Measurements from ENCODE around the gene ROCK2.

ROCK2 gene

DNA sequence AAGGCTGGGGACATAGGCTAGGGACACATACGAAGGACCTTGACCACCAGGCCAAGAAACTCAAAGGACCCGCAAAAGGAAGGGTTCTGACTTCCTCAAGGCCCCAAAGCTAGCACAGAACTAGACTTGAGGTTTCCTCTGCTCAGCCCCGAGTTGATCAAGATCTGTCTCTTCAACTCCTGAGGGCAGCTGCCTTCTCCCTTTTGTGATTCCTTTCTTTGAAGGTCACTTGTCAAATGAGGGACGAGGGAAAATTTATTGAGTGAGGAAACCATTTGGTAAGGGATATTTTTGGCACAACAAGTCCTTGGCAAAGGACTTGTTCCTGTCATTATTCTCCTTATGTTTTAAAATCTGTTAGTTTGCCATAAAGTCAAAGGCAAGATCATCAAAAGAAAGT lies 12.3 kb upstream of the ROCK2 start:
- H3K27ac Mint-ChIP-seq, result no peak overlapping the region
- H3K4me1 Mint-ChIP-seq, result no peaks in the 10 kb centered on the region
- H3K4me3 Mint-ChIP-seq, result no peak overlapping the region
- ATAC-seq (ENCODE audit: low read depth) (no peak), DNase-seq (ENCODE audit: low spot score in 2 of 2) (no peak)
- peaks cover 2% of the 10 kb centered on the region for H3K27me3 Mint-ChIP-seq
- no peaks in the 10 kb centered on the region for H3K9me3 Mint-ChIP-seq
- no peaks in the 10 kb centered on the region for H3K36me3 Mint-ChIP-seq

DNA sequence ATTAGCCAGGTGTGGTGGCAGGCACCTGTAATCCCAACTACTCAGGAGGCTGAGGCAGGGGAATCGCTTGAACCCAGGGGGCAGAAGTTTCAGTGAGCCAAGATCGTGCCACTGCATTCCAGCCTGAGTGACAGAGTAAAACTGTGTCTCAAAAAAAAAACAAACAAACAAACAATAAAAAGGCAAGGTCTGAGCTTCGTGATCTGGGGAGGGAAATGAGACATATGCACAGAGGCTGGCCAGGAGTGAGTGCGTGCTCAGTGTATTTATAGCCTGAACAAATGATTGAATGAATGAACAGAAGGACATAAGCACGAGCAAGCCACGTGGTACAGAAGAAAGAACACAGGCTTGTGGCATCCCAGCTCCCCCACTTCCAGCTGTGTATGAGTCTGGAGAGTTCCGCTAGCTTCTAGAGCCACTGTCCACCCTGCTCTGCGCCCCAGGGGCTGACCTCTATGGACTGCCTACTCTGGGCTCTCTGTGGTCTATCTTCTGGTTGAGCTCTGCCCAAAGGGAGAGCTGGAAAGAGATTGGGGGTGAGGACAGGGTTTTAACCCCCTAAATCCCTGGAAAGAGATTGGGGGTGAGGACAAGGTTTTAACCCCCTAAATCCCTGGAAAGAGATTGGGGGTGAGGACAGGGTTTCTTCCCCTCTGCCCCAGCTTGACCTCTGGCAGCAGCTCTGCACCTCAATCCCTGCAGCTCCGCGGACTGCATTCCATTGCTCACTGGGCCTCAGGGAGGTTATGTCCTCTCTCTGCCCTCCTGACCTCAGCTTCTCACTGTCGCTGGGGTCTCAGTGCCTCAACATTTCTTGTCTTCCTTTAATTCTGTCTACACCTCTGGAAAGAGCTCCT lies 11.0 kb upstream of the ROCK2 start:
- Mint-ChIP-seq H3K4me3 (no peak overlapping the region), H3K9me3 (no peaks in the 10 kb centered on the region), H3K27ac (no peak overlapping the region), H3K27me3 (peaks cover 2% of the 10 kb centered on the region), H3K4me1 (no peaks in the 10 kb centered on the region), H3K36me3 (no peaks in the 10 kb centered on the region)
- ATAC-seq (ENCODE audit: low read depth) (no peak), DNase-seq (ENCODE audit: low spot score in 2 of 2) (no peak)

GRCh38 chr2:11354363-11355154 lies 10.1 kb upstream of the ROCK2 start:
- DNase-seq (ENCODE audit: low spot score in 2 of 2) (no peak), ATAC-seq (ENCODE audit: low read depth) (no peak)
- no peak overlapping the region for H3K27ac Mint-ChIP-seq
- no peak overlapping the region for H3K4me3 Mint-ChIP-seq
- no peaks in the 10 kb centered on the region for H3K36me3 Mint-ChIP-seq
- H3K4me1 Mint-ChIP-seq, result no peaks in the 10 kb centered on the region
- H3K27me3 Mint-ChIP-seq, result peaks cover 2% of the 10 kb centered on the region
- no peaks in the 10 kb centered on the region for H3K9me3 Mint-ChIP-seq

DNA sequence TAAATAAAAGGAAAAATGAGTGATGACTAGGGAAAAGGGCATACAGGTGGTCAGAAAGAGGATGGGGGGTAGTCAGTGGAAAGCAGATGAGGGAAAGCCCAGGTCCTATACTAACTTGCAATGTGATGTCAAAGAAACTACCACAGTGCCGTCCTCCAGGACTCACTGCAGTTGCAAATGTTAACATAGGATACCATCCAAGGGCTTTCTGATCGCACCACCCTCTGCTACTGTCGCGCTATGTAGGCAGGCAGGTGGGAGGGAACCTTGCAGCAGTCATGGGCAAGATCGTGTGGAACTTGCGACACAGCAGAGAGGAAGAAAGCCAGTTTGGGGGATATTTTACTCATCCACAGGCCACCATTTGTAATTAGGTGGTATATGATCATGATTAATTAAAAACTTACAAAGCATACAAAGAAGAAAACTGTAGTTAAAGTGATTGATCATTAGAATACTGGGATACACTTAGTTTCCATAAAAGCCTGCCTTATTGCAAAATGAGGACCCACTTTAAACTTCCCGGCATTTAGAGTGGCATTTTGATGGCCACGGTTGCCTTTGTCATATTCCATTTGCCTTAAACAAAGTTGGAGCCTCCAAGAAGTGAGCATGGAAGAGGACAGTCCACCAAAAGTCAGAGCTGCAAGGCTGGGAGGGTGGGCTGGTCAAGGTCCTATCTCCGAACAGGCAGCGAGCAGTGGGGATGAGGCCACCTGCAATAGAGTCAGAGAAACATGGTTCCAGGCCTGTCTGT lies 8.5 kb upstream of the ROCK2 start:
- no peaks in the 10 kb centered on the region for H3K9me3 Mint-ChIP-seq

DNA sequence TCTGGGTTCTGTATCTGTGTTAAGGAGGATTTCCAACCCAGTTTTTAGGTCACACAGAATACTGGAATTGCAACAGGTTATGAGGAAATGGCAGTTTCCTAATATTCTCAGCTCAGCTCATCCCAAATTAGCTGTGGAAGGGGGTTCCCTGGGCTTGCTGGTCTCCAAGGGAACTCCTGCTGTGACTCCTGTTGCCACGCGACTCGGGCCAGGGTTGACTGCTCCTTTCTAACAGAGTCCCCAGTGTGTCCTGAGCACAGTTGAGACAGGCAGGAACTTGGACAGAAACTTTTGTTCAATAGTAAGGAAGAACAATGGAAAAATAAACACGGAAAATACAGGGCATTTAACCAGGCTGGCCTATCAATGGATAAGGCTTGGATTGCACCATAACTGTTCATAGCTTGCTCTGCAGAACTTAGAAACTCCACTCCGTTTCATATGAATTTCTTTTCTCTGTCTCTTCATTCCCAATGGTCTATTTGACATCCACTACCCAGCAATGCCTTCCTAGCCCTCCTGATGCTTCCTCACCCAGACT lies 3.8 kb upstream of the ROCK2 start:
- DNase-seq (ENCODE audit: low spot score in 2 of 2) (no peak), ATAC-seq (ENCODE audit: low read depth) (no peak)
- Mint-ChIP-seq H3K4me3 (no peak overlapping the region), H3K9me3 (no peaks in the 10 kb centered on the region), H3K27me3 (peaks cover 2% of the 10 kb centered on the region), H3K4me1 (peaks cover 3% of the 10 kb centered on the region), H3K27ac (no peak overlapping the region), H3K36me3 (no peaks in the 10 kb centered on the region)

More for the DNA sequence above, 8.5 kb upstream of the ROCK2 start:
- Mint-ChIP-seq H3K27ac (no peak overlapping the region), H3K4me1 (no peaks in the 10 kb centered on the region), H3K4me3 (no peak overlapping the region), H3K36me3 (no peaks in the 10 kb centered on the region), H3K27me3 (peaks cover 2% of the 10 kb centered on the region)
- no peak for DNase-seq (ENCODE audit: low spot score in 2 of 2)
- ATAC-seq (ENCODE audit: low read depth), result no peak

DNA sequence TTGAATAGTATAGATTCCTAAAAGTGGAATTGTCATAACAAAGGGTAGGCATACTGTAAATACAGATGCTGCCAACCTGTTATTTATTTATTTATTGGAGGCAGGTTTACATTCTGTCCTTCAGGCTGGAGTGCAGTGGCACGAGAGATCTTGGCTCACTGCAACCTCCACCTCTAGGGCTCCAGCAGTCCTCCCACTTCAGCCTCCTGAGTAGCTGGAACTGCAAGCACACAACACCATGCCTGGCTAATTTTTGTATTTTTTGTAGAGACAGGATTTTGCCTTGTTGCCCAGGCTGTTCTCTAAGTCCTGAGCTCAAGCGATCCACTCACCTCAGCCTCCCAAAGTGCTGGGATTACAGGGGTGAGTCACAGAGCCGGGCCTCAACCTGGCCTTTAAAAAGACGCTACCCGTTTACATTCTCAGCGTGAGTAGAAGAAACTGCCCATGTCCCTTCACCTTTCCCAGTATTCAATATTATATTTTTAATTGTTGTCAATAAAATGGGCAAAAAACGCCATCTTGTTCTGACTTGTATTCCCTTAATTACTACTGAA lies 3.0 kb upstream of the ROCK2 start:
- H3K9me3 Mint-ChIP-seq, result no peaks in the 10 kb centered on the region
- H3K27ac Mint-ChIP-seq, result no peak overlapping the region
- H3K4me3 Mint-ChIP-seq, result no peak overlapping the region
- H3K4me1 Mint-ChIP-seq, result peaks cover 10% of the 10 kb centered on the region
- ATAC-seq (ENCODE audit: low read depth) (no peak), DNase-seq (ENCODE audit: low spot score in 2 of 2) (no peak)
- no peaks in the 10 kb centered on the region for H3K36me3 Mint-ChIP-seq
- peaks cover under 1% of the 10 kb centered on the region for H3K27me3 Mint-ChIP-seq

GRCh38 chr2:11346023-11346482 lies 1.6 kb upstream of the ROCK2 start:
- Mint-ChIP-seq H3K4me3 (no peak overlapping the region), H3K4me1 (peaks cover 11% of the 10 kb centered on the region), H3K27ac (no peak overlapping the region), H3K27me3 (no peaks in the 10 kb centered on the region), H3K9me3 (no peaks in the 10 kb centered on the region), H3K36me3 (no peaks in the 10 kb centered on the region)
- DNase-seq (ENCODE audit: low spot score in 2 of 2) (no peak), ATAC-seq (ENCODE audit: low read depth) (no peak)

- ATAC-seq (ENCODE audit: low read depth) (peak; percentile 42), DNase-seq (ENCODE audit: low spot score in 2 of 2) (peak; percentile 16 to 42)
- no peaks in the 10 kb centered on the region for H3K36me3 Mint-ChIP-seq
- H3K27me3 Mint-ChIP-seq, result no peaks in the 10 kb centered on the region
- H3K9me3 Mint-ChIP-seq, result no peaks in the 10 kb centered on the region
- peak overlapping the region; percentile 91 for H3K4me3 Mint-ChIP-seq
- peaks cover 11% of the 10 kb centered on the region for H3K4me1 Mint-ChIP-seq
- H3K27ac Mint-ChIP-seq, result peak overlapping the region; percentile 81
These were observed 681 bp upstream of the ROCK2 start for GRCh38 chr2:11344956-11345677.

DNA sequence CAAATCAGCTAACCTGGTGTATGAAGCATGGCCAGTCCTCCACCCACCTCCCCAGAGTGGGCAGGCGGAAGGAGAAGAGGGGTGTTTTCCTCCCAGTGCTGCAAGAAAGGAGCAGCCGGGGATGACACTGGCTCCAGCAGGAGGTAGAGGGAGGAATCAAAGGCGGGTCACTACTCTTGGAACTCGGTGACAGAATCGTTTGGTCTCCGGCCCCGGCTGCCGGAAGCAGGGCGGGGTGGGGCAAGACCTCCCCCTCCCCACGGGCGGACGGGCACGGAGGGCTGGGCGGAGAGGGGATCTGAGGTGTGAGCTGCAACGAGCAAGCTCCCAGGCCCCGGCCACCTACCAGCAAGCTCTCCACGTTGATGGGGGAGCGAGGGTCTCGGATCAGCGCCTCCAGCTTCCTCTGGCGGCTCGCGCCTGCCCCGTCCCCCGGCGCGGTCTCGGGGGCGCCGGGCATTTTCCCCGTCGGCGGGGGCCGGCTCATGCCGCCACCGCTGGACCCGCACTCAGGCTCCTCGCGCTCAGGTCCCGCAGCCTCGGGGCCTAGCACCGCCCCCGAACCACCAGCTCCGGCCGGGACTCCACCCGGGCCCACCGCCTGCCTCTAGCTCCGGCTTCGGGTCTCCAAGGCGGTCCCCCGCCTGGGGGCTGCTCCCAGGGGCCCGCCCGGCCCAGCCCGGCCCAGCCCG lies 640 bp downstream of the ROCK2 start:
- peaks cover 13% of the 10 kb centered on the region for H3K4me1 Mint-ChIP-seq
- H3K4me3 Mint-ChIP-seq, result peak overlapping the region; percentile 96
- peak overlapping the region; percentile 70 for H3K27ac Mint-ChIP-seq
- DNase-seq (ENCODE audit: low spot score in 2 of 2) (peak; percentile 5 to 37), ATAC-seq (ENCODE audit: low read depth) (peak; percentile 12)
- no peaks in the 10 kb centered on the region for H3K9me3 Mint-ChIP-seq
- H3K27me3 Mint-ChIP-seq, result no peaks in the 10 kb centered on the region
- no peaks in the 10 kb centered on the region for H3K36me3 Mint-ChIP-seq

DNA sequence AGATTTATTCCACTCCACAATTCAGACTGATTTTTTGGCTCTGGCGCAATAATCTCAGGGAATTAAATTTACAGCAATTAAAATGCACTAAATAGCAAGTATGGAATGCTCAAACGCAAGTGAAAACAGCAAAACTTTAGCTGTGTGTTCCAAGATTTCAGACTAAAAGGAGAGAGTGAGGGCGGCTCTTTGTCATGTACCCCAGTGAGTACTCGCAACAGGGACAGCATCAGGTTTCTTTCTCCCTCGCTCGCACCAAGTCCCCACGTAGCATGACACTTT lies 1.1 kb downstream of the ROCK2 start:
- peak overlapping the region; percentile 96 for H3K4me3 Mint-ChIP-seq
- no peaks in the 10 kb centered on the region for H3K27me3 Mint-ChIP-seq
- H3K9me3 Mint-ChIP-seq, result no peaks in the 10 kb centered on the region
- H3K36me3 Mint-ChIP-seq, result no peaks in the 10 kb centered on the region
- peak overlapping the region; percentile 70 for H3K27ac Mint-ChIP-seq
- peaks cover 13% of the 10 kb centered on the region for H3K4me1 Mint-ChIP-seq
- ATAC-seq (ENCODE audit: low read depth) (peak; percentile 16), DNase-seq (ENCODE audit: low spot score in 2 of 2) (no peak)

DNA sequence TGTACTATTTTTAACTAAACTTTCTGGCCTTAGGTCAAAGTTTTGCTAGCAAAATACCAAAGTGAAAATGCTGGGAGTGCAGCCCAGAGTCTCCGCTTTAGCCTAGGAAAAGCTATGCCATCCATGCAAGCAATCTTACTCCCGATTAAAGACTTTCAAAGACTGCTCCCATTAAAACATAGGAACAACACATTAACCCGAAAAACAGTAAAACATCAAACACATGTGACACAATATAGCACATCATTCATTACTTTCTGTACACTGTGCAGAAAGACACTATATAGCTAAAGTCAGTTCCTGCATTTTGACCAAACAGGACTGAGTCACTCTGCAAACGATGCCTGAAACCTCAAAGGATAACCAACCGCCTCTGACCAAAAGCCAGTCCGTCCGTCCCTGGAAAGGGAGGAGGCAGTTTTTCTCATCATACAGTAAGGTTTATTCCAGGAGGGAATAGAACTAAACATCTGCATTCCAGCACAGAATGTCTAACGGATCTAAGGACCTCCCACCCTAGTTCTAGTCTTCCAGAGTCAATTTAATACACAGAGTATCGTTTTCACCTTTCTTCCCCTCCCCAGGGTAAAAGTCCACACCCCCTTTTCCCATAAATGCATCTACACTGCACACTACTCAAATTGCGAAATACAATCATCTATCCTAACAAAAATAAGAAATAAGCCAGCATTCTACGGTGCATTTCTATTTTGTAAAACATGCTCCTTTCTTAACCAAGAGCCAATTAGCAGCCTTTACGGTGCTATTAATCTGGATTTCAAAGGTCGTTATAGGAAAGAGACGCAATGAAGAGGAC lies 1.7 kb downstream of the ROCK2 start:
- Mint-ChIP-seq H3K4me1 (peaks cover 13% of the 10 kb centered on the region), H3K4me3 (peak overlapping the region; percentile 96), H3K36me3 (no peaks in the 10 kb centered on the region), H3K9me3 (no peaks in the 10 kb centered on the region), H3K27me3 (no peaks in the 10 kb centered on the region), H3K27ac (peak overlapping the region; percentile 70)
- no peak for ATAC-seq (ENCODE audit: low read depth)
- no peak for DNase-seq (ENCODE audit: low spot score in 2 of 2)

DNA sequence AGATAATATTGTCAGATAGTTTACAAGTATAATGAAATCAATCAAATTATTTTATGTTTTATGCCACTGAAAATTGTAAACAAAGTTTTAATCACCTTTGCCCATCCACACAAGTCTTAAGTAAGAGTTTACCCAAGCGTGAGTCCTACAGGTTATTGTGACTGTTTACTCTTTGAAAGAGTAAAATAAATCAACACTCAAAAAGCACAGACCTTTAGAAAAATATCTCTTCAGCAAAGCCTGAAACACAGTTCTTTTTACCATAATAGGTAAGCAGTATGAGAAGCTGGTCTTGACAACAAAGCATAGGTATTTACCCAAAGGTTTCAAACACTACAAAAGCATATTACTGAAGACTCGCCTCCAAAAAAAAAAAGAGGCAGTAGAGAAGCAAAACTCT lies 3.7 kb downstream of the ROCK2 start:
- no peak overlapping the region for H3K27ac Mint-ChIP-seq
- DNase-seq (ENCODE audit: low spot score in 2 of 2) (no peak), ATAC-seq (ENCODE audit: low read depth) (no peak)
- H3K36me3 Mint-ChIP-seq, result peaks cover 2% of the 10 kb centered on the region
- H3K27me3 Mint-ChIP-seq, result no peaks in the 10 kb centered on the region
- no peak overlapping the region for H3K4me3 Mint-ChIP-seq
- peaks cover 15% of the 10 kb centered on the region for H3K4me1 Mint-ChIP-seq
- peaks cover 2% of the 10 kb centered on the region for H3K9me3 Mint-ChIP-seq
